ENCODE data around the gene TMEM132A. TPM values are rescaled to one million over a fixed set of nuclear protein-coding genes. Genes with fewer than 3 reads are reported as not detected.

The TMEM132A gene
- total RNA-seq, 3 donors from 2014 or later: 3.9 to 11.8 (median 8.5) TPM

DNA sequence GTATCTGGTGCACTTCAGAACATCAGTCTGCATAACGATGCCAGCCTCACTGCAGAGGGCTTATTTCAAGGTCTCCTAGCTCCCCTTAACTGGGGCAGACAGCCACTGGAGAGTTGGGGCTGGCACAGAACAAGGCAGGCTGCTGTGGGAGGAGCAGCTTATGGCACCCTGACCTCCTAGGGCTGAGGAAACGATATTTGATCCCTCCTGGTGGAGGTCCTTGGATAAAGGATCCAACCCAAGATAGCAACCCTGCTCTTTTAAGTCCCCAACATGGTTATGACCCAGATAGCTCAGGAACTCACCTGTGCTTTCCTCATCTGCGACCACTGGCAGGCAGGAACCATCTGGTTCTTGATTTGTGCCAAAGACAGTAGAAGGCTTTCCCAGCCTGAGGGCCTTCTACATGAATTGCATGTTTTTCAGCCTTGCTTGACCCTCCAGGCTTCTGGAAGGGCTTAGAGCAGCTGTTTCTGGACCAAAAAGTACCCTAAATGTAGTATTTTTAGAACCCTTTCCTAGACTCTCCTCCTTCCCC, 7.5 kb upstream of the TMEM132A start:
- Histone ChIP-seq H3K4me3 (no peak overlapping the region), H3K4me1 (ENCODE audit: low read depth) (peaks cover 14% of the 10 kb centered on the region), H3K9me3 (no peaks in the 10 kb centered on the region), H3K36me3 (ENCODE audit: low read depth) (peaks cover 3% of the 10 kb centered on the region)
- ATAC-seq (no peak), DNase-seq (no peak)
- TF ChIP-seq, protein P1, sequence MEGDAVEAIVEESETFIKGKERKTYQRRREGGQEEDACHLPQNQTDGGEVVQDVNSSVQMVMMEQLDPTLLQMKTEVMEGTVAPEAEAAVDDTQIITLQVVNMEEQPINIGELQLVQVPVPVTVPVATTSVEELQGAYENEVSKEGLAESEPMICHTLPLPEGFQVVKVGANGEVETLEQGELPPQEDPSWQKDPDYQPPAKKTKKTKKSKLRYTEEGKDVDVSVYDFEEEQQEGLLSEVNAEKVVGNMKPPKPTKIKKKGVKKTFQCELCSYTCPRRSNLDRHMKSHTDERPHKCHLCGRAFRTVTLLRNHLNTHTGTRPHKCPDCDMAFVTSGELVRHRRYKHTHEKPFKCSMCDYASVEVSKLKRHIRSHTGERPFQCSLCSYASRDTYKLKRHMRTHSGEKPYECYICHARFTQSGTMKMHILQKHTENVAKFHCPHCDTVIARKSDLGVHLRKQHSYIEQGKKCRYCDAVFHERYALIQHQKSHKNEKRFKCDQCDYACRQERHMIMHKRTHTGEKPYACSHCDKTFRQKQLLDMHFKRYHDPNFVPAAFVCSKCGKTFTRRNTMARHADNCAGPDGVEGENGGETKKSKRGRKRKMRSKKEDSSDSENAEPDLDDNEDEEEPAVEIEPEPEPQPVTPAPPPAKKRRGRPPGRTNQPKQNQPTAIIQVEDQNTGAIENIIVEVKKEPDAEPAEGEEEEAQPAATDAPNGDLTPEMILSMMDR (IDR thresholded peaks at IDR 0.05): no peak
- intact Hi-C loops (cut with DNase I, micrococcal nuclease): no loop called here

DNA sequence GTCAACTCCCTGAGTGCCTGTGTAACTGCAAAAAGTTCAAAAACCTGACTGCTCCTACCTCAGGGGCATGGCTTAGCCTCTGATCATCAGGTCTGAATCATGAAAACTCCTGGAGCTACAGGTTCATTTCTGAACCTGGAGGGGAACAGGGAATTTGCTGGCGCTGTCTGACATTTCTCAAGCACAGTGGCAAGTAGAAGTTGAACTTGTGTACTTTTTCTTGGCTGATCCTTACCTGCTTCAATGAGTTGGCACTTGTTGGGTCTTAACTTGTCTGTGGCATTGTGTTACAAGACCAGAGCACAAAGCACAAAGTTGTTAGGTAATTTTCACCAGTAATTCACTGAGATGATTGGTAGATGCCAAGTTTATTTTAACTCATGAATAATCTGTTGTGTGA, 7.0 kb upstream of the TMEM132A start:
- intact Hi-C loops (cut with DNase I, micrococcal nuclease): no loop called here
- Histone ChIP-seq H3K4me3 (no peak overlapping the region), H3K9me3 (no peaks in the 10 kb centered on the region), H3K4me1 (ENCODE audit: low read depth) (peaks cover 14% of the 10 kb centered on the region), H3K36me3 (ENCODE audit: low read depth) (peaks cover 3% of the 10 kb centered on the region)
- TF ChIP-seq, protein P1 (IDR thresholded peaks at IDR 0.05): no peak
- DNase-seq (no peak), ATAC-seq (no peak)

DNA sequence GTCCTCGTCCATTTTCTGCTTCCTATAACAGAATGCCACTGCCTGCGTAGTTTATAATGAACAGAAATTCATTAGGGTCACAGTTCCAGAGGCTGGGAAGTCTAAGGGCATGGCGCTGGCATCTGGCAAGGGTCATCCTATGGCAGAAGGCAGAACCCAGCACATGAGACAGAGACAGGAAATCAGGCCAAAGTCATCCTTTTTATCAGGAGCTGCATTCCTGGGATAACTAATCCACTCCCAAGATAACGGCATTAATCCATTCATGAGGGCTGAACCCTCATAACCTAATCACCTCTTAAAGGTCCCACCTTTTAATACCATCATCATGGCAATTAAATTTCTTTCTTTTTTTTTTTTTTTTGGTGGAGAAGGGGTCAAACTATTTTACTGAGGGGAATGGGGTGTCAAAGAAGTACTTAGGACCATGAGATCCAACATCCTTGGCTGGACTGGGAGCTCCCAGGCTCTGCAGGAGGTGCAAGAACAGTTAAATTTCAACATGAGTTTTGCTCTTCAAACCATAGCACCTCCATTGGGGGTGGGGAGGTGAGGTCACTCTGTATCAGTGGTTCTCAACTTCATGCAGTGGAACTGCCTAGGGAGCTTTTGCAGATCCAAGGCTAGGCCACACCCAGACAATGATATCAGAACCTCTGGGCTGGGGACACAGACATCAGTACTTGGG, 5.9 kb upstream of the TMEM132A start:
- ATAC-seq (no peak), DNase-seq (no peak)
- H3K4me3 ChIP-seq: no peak overlapping the region
- H3K9me3 ChIP-seq: no peaks in the 10 kb centered on the region
- peaks cover 3% of the 10 kb centered on the region for H3K36me3 ChIP-seq (ENCODE audit: low read depth)
- TF ChIP-seq, protein P1 (IDR thresholded peaks at IDR 0.05): no peak
- H3K4me1 ChIP-seq (ENCODE audit: low read depth): peaks cover 13% of the 10 kb centered on the region
- intact Hi-C loops (cut with DNase I, micrococcal nuclease): no loop called here

DNA sequence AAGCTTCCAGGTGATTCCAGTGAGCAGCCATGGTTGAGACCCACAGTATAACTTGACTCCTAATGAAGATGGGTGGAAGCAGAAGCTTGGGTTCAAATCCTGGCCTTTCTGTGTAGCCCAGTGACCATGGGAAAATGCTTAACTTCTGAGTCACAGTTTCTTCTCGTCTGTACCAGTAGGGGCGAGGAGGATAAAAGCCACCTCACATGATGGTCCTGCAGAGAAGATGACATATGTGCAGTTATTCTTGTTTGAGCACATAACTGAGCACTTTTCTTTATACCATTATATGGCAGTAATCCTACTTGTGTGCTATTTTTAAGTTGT, 5.4 kb upstream of the TMEM132A start:
- DNase-seq: no peak
- TF ChIP-seq, protein P1 (IDR thresholded peaks at IDR 0.05): no peak
- intact Hi-C loops (cut with DNase I, micrococcal nuclease): no loop called here
- H3K4me3 ChIP-seq: no peak overlapping the region
- no peaks in the 10 kb centered on the region for H3K9me3 ChIP-seq
- no peak for ATAC-seq
- peaks cover 3% of the 10 kb centered on the region for H3K36me3 ChIP-seq (ENCODE audit: low read depth)
- peaks cover 14% of the 10 kb centered on the region for H3K4me1 ChIP-seq (ENCODE audit: low read depth)

DNA sequence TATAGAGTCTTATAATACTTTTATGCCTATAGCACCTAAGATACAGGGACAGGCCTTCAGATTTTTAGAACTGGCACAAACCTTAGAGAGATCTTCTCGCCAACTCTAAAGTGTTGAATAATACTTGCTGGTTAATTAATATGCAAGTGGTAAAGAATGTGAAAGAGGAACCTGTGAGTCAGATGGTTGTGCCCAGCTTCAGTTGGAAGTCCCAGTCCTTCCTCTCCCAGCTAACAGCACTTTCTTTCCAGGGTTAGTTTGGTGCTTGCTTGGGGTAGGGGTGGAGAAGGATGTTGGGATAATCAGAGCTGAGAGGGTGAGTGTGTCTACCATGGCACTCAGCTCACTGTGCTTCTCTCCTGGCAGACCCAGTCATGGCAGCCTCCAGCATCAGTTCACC, 4.9 kb upstream of the TMEM132A start:
- peaks cover 18% of the 10 kb centered on the region for H3K4me1 ChIP-seq (ENCODE audit: low read depth)
- intact Hi-C loops (cut with DNase I, micrococcal nuclease): no loop called here
- H3K36me3 ChIP-seq (ENCODE audit: low read depth): peaks cover 3% of the 10 kb centered on the region
- H3K9me3 ChIP-seq: no peaks in the 10 kb centered on the region
- H3K4me3 ChIP-seq: no peak overlapping the region
- TF ChIP-seq, protein P1 (IDR thresholded peaks at IDR 0.05): no peak
- DNase-seq: no peak
- ATAC-seq: no peak
